Naive thymus-derived CD4-positive, alpha-beta T cell (primary cell): ENCODE data around the gene STK25. TPM values are rescaled to one million over a fixed set of nuclear protein-coding genes. Genes with fewer than 3 reads are reported as not detected.

Experiments
- ATAC-seq: fragments of 150-1000 bp; cut with Tn5 transposase; 2 replicates; pipeline ENCODE4 v1.10.0; 2021; ENCODE audit warnings: mild to moderate bottlenecking, moderate library complexity
- CTCF ChIA-PET: fragments of 350-600 bp; sonication (Branson Sonifier 250); formaldehyde crosslinking; loops from one replicate; lab custom pipeline; 2021; ENCODE audit warnings: antibody characterized with exemption; lab: Charles Lee
- POLR2A ChIA-PET: fragments of 350-600 bp; sonication (Branson Sonifier 250); formaldehyde crosslinking; loops from one replicate; lab custom pipeline; 2021; ENCODE audit warnings: antibody characterized with exemption, inconsistent platforms; lab: Charles Lee
- DNase-seq, 9 donors: peaks; one replicate each; pipeline versions ENCODE4 v3.0.0 to v3.0.0-alpha.2; 2020 to 2022; ENCODE audit warnings: mixed read lengths in 1 of 9
- H3K27ac ChIP-seq: one replicate; pipeline ENCODE4 v1.7.0; 2013; ENCODE audit warnings: mild to moderate bottlenecking, low read depth, low read length, moderate library complexity
- H3K27me3 ChIP-seq, 2 donors: one replicate each; pipeline ENCODE4 v1.7.0; 2013; ENCODE audit warnings: low read length in 2 of 2, mild to moderate bottlenecking in 2 of 2, moderate library complexity in 2 of 2; ENCODE audit not compliant: control insufficient read depth in 2 of 2, insufficient read depth in 2 of 2
- H3K36me3 ChIP-seq, 3 experiments: 1 replicate in 2 of 3; 2 replicates in 1 of 3; pipeline ENCODE4 v1.7.0; 2013; ENCODE audit warnings: low read length in 3 of 3, mild to moderate bottlenecking in 3 of 3, moderate library complexity in 1 of 3; ENCODE audit not compliant: insufficient read depth in 3 of 3, control insufficient read depth in 2 of 3
- H3K4me1 ChIP-seq, 2 donors: one replicate each; pipeline ENCODE4 v1.7.0; 2013; ENCODE audit warnings: low read length in 2 of 2, mild to moderate bottlenecking in 2 of 2, moderate library complexity in 1 of 2; ENCODE audit not compliant: control insufficient read depth in 2 of 2, insufficient read depth in 2 of 2
- H3K4me3 ChIP-seq: 2 replicates; pipeline ENCODE4 v1.7.0; 2013; ENCODE audit warnings: mild to moderate bottlenecking, low read length
- H3K9me3 ChIP-seq, 3 experiments: 1 replicate in 2 of 3; 2 replicates in 1 of 3; pipeline ENCODE4 v1.7.0; 2013; ENCODE audit warnings: low read length in 3 of 3; ENCODE audit not compliant: control insufficient read depth in 2 of 3
- H3K27ac Mint-ChIP-seq, 9 donors: one replicate each; pipeline ENCODE4 v1.8.0; 2020 to 2022; ENCODE audit warnings: mixed read lengths in 9 of 9, mild to moderate bottlenecking in 8 of 9, moderate library complexity in 5 of 9, inconsistent platforms in 2 of 9
- H3K27me3 Mint-ChIP-seq, 5 donors: one replicate each; pipeline ENCODE4 v1.8.0; 2021 to 2022; ENCODE audit warnings: mixed read lengths in 5 of 5, mild to moderate bottlenecking in 1 of 5
- H3K36me3 Mint-ChIP-seq, 5 donors: one replicate each; pipeline ENCODE4 v1.8.0; 2020 to 2022; ENCODE audit warnings: mixed read lengths in 5 of 5, mild to moderate bottlenecking in 3 of 5, inconsistent platforms in 1 of 5
- H3K4me1 Mint-ChIP-seq, 7 donors: one replicate each; pipeline ENCODE4 v1.8.0; 2020 to 2022; ENCODE audit warnings: mixed read lengths in 7 of 7, mild to moderate bottlenecking in 3 of 7, inconsistent platforms in 1 of 7
- H3K4me3 Mint-ChIP-seq, 10 donors: one replicate each; pipeline ENCODE4 v1.8.0; 2020 to 2022; ENCODE audit warnings: mild to moderate bottlenecking in 10 of 10, mixed read lengths in 10 of 10, moderate library complexity in 6 of 10, inconsistent platforms in 2 of 10
- H3K9me3 Mint-ChIP-seq, 11 donors: one replicate each; pipeline ENCODE4 v1.8.0; 2020 to 2022; ENCODE audit warnings: mixed read lengths in 11 of 11, mild to moderate bottlenecking in 4 of 11, inconsistent platforms in 1 of 11, moderate library complexity in 1 of 11
- intact Hi-C, 2 donors: fragments of 100-400 bp; cut with micrococcal nuclease; formaldehyde crosslinking; loops; one replicate each; pipeline ENCODE4 v1.15.1; 2023
- polyA plus RNA-seq, 2 donors: library from polyadenylated mRNA; unstranded; fragments of 300-500 nt; fragmentation: Illumina TruSeq; gene quantifications; one replicate each; pipeline ENCODE4 v1.2.3, GENCODE V29; 2021
- total RNA-seq, 6 experiments: library from RNA in 5 of 6; stranded (reverse) in 5 of 6; gene quantifications; 1 replicate in 5 of 6; 2 replicates in 1 of 6; pipeline ENCODE4 v1.2.3 and lab custom pipeline; 2021 to 2026

Gene STK25
- total and polyA plus RNA-seq, 7 experiments from 2014 or later, result 74.0 to 170 (median 109) TPM

GRCh38 chr2:241545523-241546473, 37.4 kb upstream of the STK25 start:
- H3K36me3 Mint-ChIP-seq, result no peaks in the 10 kb centered on the region
- peaks cover 5 to 19% (median 17%) of the 10 kb centered on the region in 5 donors for H3K27me3 Mint-ChIP-seq
- peaks cover 0 to 4% (median under 1%) of the 10 kb centered on the region in 7 donors for H3K4me1 Mint-ChIP-seq
- Histone ChIP-seq H3K9me3 (no peaks in the 10 kb centered on the region), H3K36me3 (no peaks in the 10 kb centered on the region), H3K27me3 (peaks cover 3% of the 10 kb centered on the region in 2 donors), H3K4me3 (no peak overlapping the region), H3K27ac (no peak overlapping the region), H3K4me1 (no peaks in the 10 kb centered on the region)
- peaks cover 0 to 1% (median 0%) of the 10 kb centered on the region in 11 donors for H3K9me3 Mint-ChIP-seq
- ChIA-PET POLR2A (no interaction called here), CTCF (no interaction called here)
- DNase-seq (no peak), ATAC-seq (no peak)
- H3K27ac Mint-ChIP-seq, result no peak overlapping the region
- H3K4me3 Mint-ChIP-seq, result no peak overlapping the region
- intact Hi-C loops, result no loop called here

DNA sequence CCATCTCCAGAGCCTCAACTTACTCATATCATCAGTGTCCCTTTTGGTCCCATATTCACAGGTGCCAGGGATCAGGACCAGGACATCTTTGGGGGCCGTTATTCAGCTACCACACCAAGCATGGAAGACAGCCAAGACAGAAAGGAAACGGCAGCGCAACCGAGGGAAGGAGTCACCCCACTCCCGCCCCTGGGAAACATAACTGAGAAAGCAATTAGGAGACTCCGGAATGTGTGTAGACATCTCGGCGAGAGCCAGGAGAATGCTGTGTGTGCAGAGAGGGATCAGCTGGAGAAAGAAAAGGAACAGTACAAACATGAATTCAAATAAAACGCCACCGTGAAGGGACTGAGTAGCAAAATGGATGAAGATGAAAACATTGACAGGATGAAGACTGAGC, 36.7 kb upstream of the STK25 start:
- Mint-ChIP-seq H3K4me3 (no peak overlapping the region), H3K27ac (no peak overlapping the region), H3K27me3 (peaks cover 9 to 25% (median 21%) of the 10 kb centered on the region in 5 donors), H3K4me1 (peaks cover 0 to 8% (median 4%) of the 10 kb centered on the region in 7 donors), H3K36me3 (no peaks in the 10 kb centered on the region), H3K9me3 (peaks cover 0 to 1% (median 0%) of the 10 kb centered on the region in 11 donors)
- H3K4me1 ChIP-seq, result no peaks in the 10 kb centered on the region
- ATAC-seq (no peak), DNase-seq (no peak)
- no peak overlapping the region for H3K4me3 ChIP-seq
- ChIA-PET CTCF (no interaction called here), POLR2A (no interaction called here)
- no peak overlapping the region for H3K27ac ChIP-seq
- no peaks in the 10 kb centered on the region for H3K9me3 ChIP-seq
- H3K36me3 ChIP-seq, result no peaks in the 10 kb centered on the region
- intact Hi-C loops, result no loop called here
- H3K27me3 ChIP-seq, result peaks cover 3% of the 10 kb centered on the region in 2 donors

- Histone ChIP-seq H3K4me3 (no peak overlapping the region), H3K27me3 (peaks cover 0 to 3% of the 10 kb centered on the region in 2 donors), H3K9me3 (no peaks in the 10 kb centered on the region), H3K36me3 (no peaks in the 10 kb centered on the region), H3K27ac (no peak overlapping the region), H3K4me1 (no peaks in the 10 kb centered on the region)
- ChIA-PET CTCF (interaction anchor here (0.6 kb wide), 1 partner anchor 19 kb away, joined by 4 read pairs; no protein-coding TSS in a partner anchor), POLR2A (no interaction called here)
- peaks cover 9 to 29% (median 17%) of the 10 kb centered on the region in 5 donors for H3K27me3 Mint-ChIP-seq
- H3K9me3 Mint-ChIP-seq, result no peaks in the 10 kb centered on the region
- H3K27ac Mint-ChIP-seq, result no peak overlapping the region
- H3K4me3 Mint-ChIP-seq, result peak overlapping the region in 2 of 10 donors; percentile 13 to 16
- H3K36me3 Mint-ChIP-seq, result no peaks in the 10 kb centered on the region
- no peak for ATAC-seq
- peaks cover 0 to 8% (median 4%) of the 10 kb centered on the region in 7 donors for H3K4me1 Mint-ChIP-seq
- no peak for DNase-seq
- intact Hi-C loops, result no loop called here
Measured at GRCh38 chr2:241542278-241542605, 33.9 kb upstream of the STK25 start.

GRCh38 chr2:241541564-241542277, 33.3 kb upstream of the STK25 start:
- DNase-seq, result no peak
- H3K9me3 ChIP-seq, result no peaks in the 10 kb centered on the region
- Mint-ChIP-seq H3K36me3 (no peaks in the 10 kb centered on the region), H3K4me3 (peak overlapping the region in 2 of 10 donors; percentile 16 to 17), H3K27me3 (peaks cover 9 to 29% (median 17%) of the 10 kb centered on the region in 5 donors), H3K27ac (no peak overlapping the region), H3K9me3 (no peaks in the 10 kb centered on the region), H3K4me1 (peaks cover 0 to 8% (median 4%) of the 10 kb centered on the region in 7 donors)
- H3K27me3 ChIP-seq, result peaks cover 0 to 3% of the 10 kb centered on the region in 2 donors
- ChIA-PET POLR2A (no interaction called here), CTCF (interaction anchor here (0.6 kb wide), 1 partner anchor 20 kb away, joined by 4 read pairs; no protein-coding TSS in a partner anchor)
- intact Hi-C loops, result loop anchor here in 1 of 2 donors (1.0 to 2.0 kb wide), 3 partner anchors 33 to 709 kb away; partner anchors contain the start of gene STK25
- no peak overlapping the region for H3K4me3 ChIP-seq
- H3K4me1 ChIP-seq, result no peaks in the 10 kb centered on the region
- H3K36me3 ChIP-seq, result no peaks in the 10 kb centered on the region
- no peak for ATAC-seq
- H3K27ac ChIP-seq, result no peak overlapping the region

DNA sequence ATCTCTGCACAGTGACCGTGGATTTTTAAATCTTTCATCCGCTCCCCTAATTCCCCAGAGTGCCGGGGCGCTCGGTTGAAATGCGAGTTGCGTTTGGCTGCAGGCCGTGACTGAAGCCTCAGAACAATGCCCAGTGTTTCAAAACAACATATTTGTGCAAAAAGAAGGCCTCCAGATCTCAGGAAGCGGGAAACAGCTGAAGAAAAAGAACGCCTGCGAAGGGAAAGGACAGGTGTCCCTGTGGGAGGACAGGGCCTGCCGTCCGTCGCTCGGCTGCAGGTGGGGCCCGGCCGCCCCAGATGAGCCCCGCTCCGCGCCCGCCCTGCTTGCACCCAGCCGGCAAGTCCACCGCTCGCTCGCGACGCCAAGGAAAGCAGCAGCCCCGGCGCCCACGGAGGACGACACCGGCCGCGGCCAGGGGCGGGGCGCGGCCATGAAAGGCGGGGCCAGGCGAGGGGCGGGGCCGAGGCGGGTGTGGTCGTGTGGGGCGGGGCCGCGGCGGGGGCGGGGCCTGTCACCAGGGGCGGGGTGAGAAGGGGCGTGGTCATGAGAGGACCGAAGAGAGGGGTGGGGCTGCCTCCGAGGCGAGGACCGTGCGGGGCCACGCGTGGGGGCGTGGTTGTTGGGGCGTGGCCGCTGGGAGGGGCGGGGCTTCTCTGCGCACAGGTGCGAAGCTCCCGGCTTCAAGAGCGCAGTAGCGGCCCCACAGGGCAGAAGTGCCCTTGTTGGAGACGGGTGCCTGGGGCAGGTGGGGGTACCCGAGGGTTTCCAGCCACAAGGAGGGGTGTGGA, 32.6 kb upstream of the STK25 start:
- peaks cover 11 to 29% (median 19%) of the 10 kb centered on the region in 5 donors for H3K27me3 Mint-ChIP-seq
- ChIA-PET CTCF (no interaction called here), POLR2A (no interaction called here)
- Histone ChIP-seq H3K27ac (no peak overlapping the region), H3K4me3 (no peak overlapping the region), H3K4me1 (no peaks in the 10 kb centered on the region), H3K27me3 (peaks cover 0 to 3% of the 10 kb centered on the region in 2 donors), H3K9me3 (no peaks in the 10 kb centered on the region), H3K36me3 (no peaks in the 10 kb centered on the region)
- DNase-seq (peak; percentile 37 to 82 (median 49)), ATAC-seq (peak; percentile 92)
- H3K4me1 Mint-ChIP-seq, result peaks cover 0 to 8% (median 4%) of the 10 kb centered on the region in 7 donors
- intact Hi-C loops, result loop anchor here in 1 of 2 donors (1.0 to 2.0 kb wide), 3 partner anchors 33 to 708 kb away; partner anchors contain the start of gene STK25
- peak overlapping the region; percentile 53 to 84 (median 62) for H3K4me3 Mint-ChIP-seq
- no peaks in the 10 kb centered on the region for H3K36me3 Mint-ChIP-seq
- no peaks in the 10 kb centered on the region for H3K9me3 Mint-ChIP-seq
- H3K27ac Mint-ChIP-seq, result no peak overlapping the region

- no peak overlapping the region for H3K27ac Mint-ChIP-seq
- ChIA-PET CTCF (no interaction called here), POLR2A (no interaction called here)
- Histone ChIP-seq H3K4me1 (no peaks in the 10 kb centered on the region), H3K4me3 (no peak overlapping the region), H3K27ac (no peak overlapping the region), H3K27me3 (peaks cover 0 to 3% of the 10 kb centered on the region in 2 donors), H3K9me3 (no peaks in the 10 kb centered on the region), H3K36me3 (no peaks in the 10 kb centered on the region)
- H3K9me3 Mint-ChIP-seq, result no peaks in the 10 kb centered on the region
- H3K27me3 Mint-ChIP-seq, result peaks cover 11 to 29% (median 19%) of the 10 kb centered on the region in 5 donors
- intact Hi-C loops, result loop anchor here in 1 of 2 donors (2.0 kb wide), 1 partner anchor 708 kb away; no protein-coding TSS in a partner anchor
- peaks cover 0 to 8% (median 4%) of the 10 kb centered on the region in 7 donors for H3K4me1 Mint-ChIP-seq
- no peaks in the 10 kb centered on the region for H3K36me3 Mint-ChIP-seq
- peak overlapping the region; percentile 53 to 84 (median 62) for H3K4me3 Mint-ChIP-seq
- DNase-seq (no peak), ATAC-seq (no peak)
Measured at GRCh38 chr2:241540401-241540770, 32.0 kb upstream of the STK25 start.
